ENCODE data around the gene C2orf49. TPM values are rescaled to one million over a fixed set of nuclear protein-coding genes. Genes with fewer than 3 reads are reported as not detected.

C2orf49 gene
- total and polyA plus RNA-seq, 2 of the 8 experiments (the other 6 are each of a cell fraction or from before 2014, with no cell fraction given): 5.6 to 19.9 TPM

DNA sequence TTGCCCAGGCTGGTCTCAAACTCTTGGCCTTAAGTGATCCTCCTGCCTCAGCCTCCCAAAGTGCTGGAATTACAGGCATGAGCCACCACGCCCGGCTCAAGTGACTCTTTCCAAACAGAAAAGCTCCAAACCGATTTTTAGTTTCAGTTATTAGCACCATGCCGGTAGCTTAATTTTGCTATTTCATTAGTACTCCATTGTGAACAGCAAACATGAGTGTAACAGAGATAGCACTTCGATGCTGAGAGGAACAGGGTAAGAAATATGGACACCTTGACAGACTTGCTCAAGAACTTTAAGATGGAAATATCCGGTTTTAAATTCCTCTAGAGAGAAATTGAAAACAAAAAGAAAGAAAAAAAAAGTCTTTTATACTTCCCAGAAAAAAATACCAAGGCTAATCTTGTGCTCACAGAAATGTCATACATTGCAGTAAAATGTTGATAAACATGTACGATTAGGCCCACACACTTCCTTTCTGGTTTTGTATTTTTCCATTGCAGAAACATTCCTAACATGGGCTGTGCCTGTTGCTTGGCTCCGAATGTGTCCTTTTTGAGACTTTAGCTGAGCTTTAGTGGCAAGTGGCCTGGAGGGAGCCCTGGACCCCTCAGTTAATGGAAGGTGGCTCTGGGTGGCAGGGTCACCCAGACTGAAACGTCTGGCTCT is 43.2 kb downstream of the C2orf49 start:
- no peak overlapping the region for H3K4me3 ChIP-seq (ENCODE audit: extremely low read depth in 1 of 4, insufficient read depth in 2 of 4, low read depth in 3 of 4, low read length in 4 of 4)
- no peak overlapping the region for H2AK5ac ChIP-seq (ENCODE audit: low read depth, low read length)
- no peak overlapping the region for H3K4me2 ChIP-seq (ENCODE audit: insufficient read depth in 1 of 2, low read depth in 2 of 2, low read length in 2 of 2)
- no peaks in the 10 kb centered on the region; a peak in 2 of 7 replicates for H3K4me1 ChIP-seq (replicated peaks in 1 of 4; ENCODE audit: control insufficient read depth in 3 of 4, insufficient read depth in 4 of 4, low read length in 3 of 4)
- no peak overlapping the region for H3K14ac ChIP-seq (ENCODE audit: insufficient read length)
- no peak overlapping the region for H4K8ac ChIP-seq (ENCODE audit: extremely low read depth, insufficient read depth, low read length)
- WGBS, 2 experiments (ENCODE audit: extremely low coverage in 1 of 2, insufficient coverage in 1 of 2, insufficient read length in 1 of 2, insufficient replicate concordance in 2 of 2, low coverage in 1 of 2, low lambda C conversion rate in 2 of 2, missing lambda C conversion rate in 1 of 2): 91% methylated on average over 9 of the region's 9 CpGs; no CpG with 5 or more reads in 1 of the 2 experiments
- CTCF ChIA-PET (ENCODE audit: partially characterized antibody): interaction anchor here (0.6 to 1.4 kb wide), 5 partner anchors 10 to 168 kb away, joined by 3 to 6 read pairs (median 3); no protein-coding TSS in a partner anchor
- H2BK12ac ChIP-seq (ENCODE audit: low read depth, low read length): no peak overlapping the region
- no peak overlapping the region for H3K27ac ChIP-seq (ENCODE audit: low read depth, low read length)
- H3K4ac ChIP-seq (replicated peaks; ENCODE audit: insufficient read length, low read depth, low read length): no peak overlapping the region
- H3K9ac ChIP-seq (replicated peaks in 1 of 4; ENCODE audit: extremely low read depth in 1 of 4, low read depth in 3 of 4, low read length in 3 of 4): no peak overlapping the region; a peak in 1 of 7 replicates
- no peak overlapping the region for H2BK15ac ChIP-seq (ENCODE audit: low read length)
- H4K91ac ChIP-seq (replicated peaks; ENCODE audit: insufficient read length, low read length): no peak overlapping the region
- no peak for FAIRE-seq
- POLR2A ChIA-PET (ENCODE audit: partially characterized antibody): interaction anchor here (1.8 kb wide), 1 partner anchor 18 kb away, joined by 7 read pairs; the partner anchor contains the start of gene FHL2
- no peak overlapping the region for H2BK120ac ChIP-seq (replicated peaks; ENCODE audit: low read depth, low read length)
- H3K27me3 ChIP-seq (replicated peaks in 1 of 4; ENCODE audit: control insufficient read depth in 3 of 4, extremely low read depth in 1 of 4, insufficient read depth in 3 of 4, low read length in 3 of 4): no peaks in the 10 kb centered on the region
- H2BK20ac ChIP-seq (ENCODE audit: low read length): no peak overlapping the region
- H3K9me3 ChIP-seq (ENCODE audit: insufficient read depth in 2 of 2, low read depth in 1 of 2, low read length in 1 of 2): no peaks in the 10 kb centered on the region
- H3K23me2 ChIP-seq (ENCODE audit: low read depth, low read length): no peaks in the 10 kb centered on the region
- no peaks in the 10 kb centered on the region for H4K20me1 ChIP-seq (replicated peaks in 1 of 2; ENCODE audit: control insufficient read depth in 1 of 2, insufficient read depth in 2 of 2, low read length in 2 of 2)
- no peak for DNase-seq (ENCODE audit: low read depth in 1 of 2, low spot score in 2 of 2)
- H3K18ac ChIP-seq (ENCODE audit: extremely low read depth, low read length): no peak overlapping the region
- H4K5ac ChIP-seq (ENCODE audit: insufficient read length, low read depth, low read length): no peak overlapping the region
- H3K79me1 ChIP-seq (ENCODE audit: low read depth, low read length): no peaks in the 10 kb centered on the region
- no peaks in the 10 kb centered on the region for H3K79me2 ChIP-seq (ENCODE audit: control insufficient read depth in 1 of 2, insufficient read depth in 2 of 2, low read length in 2 of 2)
- no peak overlapping the region for H3K23ac ChIP-seq (ENCODE audit: insufficient read length)
- peaks cover 8 to 27% (median 17%) of the 10 kb centered on the region in 4 experiments for H3K36me3 ChIP-seq (ENCODE audit: control insufficient read depth in 2 of 4, insufficient read depth in 4 of 4, low read length in 3 of 4)
- no peak overlapping the region for H2BK5ac ChIP-seq (ENCODE audit: low read depth, low read length)
- no peak overlapping the region for H2AFZ ChIP-seq (ENCODE audit: low read length)
- H3K56ac ChIP-seq (replicated peaks; ENCODE audit: insufficient read length, low read depth, low read length): no peak overlapping the region
- TF ChIP-seq SP2 (IDR thresholded peaks at IDR 0.05; ENCODE audit: low read length) (no peak), SIRT6 (IDR thresholded peaks at IDR 0.05; ENCODE audit: low read length) (no peak), SP4 (IDR thresholded peaks at IDR 0.05; ENCODE audit: low read length) (no peak), JUND (IDR thresholded peaks at IDR 0.05; ENCODE audit: low read length) (no peak), CHD1 (IDR thresholded peaks at IDR 0.05; ENCODE audit: low read depth, low read length) (no peak), ATF3 (IDR thresholded peaks at IDR 0.05; ENCODE audit: insufficient read depth, low read depth, low read length) (no peak), MAFK (IDR thresholded peaks at IDR 0.05; ENCODE audit: low read depth, low read length) (no peak), TAF7 (optimal IDR thresholded peaks at IDR 0.05; ENCODE audit: borderline replicate concordance, low read depth, low read length) (no peak), SP1 (IDR thresholded peaks at IDR 0.05; ENCODE audit: low read depth, low read length) (no peak)
- TF ChIP-seq, protein P1, sequence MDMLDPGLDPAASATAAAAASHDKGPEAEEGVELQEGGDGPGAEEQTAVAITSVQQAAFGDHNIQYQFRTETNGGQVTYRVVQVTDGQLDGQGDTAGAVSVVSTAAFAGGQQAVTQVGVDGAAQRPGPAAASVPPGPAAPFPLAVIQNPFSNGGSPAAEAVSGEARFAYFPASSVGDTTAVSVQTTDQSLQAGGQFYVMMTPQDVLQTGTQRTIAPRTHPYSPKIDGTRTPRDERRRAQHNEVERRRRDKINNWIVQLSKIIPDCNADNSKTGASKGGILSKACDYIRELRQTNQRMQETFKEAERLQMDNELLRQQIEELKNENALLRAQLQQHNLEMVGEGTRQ (IDR thresholded peaks at IDR 0.05; ENCODE audit: low read length): no peak

Measured in H1 (cell line).